ENCODE results near the gene WIPF1. TPM values are rescaled to one million over a fixed set of nuclear protein-coding genes. Genes with fewer than 3 reads are reported as not detected.

The WIPF1 gene
- total and polyA plus RNA-seq, 2 experiments from 2014 or later, result 20.1 to 32.7 TPM

DNA sequence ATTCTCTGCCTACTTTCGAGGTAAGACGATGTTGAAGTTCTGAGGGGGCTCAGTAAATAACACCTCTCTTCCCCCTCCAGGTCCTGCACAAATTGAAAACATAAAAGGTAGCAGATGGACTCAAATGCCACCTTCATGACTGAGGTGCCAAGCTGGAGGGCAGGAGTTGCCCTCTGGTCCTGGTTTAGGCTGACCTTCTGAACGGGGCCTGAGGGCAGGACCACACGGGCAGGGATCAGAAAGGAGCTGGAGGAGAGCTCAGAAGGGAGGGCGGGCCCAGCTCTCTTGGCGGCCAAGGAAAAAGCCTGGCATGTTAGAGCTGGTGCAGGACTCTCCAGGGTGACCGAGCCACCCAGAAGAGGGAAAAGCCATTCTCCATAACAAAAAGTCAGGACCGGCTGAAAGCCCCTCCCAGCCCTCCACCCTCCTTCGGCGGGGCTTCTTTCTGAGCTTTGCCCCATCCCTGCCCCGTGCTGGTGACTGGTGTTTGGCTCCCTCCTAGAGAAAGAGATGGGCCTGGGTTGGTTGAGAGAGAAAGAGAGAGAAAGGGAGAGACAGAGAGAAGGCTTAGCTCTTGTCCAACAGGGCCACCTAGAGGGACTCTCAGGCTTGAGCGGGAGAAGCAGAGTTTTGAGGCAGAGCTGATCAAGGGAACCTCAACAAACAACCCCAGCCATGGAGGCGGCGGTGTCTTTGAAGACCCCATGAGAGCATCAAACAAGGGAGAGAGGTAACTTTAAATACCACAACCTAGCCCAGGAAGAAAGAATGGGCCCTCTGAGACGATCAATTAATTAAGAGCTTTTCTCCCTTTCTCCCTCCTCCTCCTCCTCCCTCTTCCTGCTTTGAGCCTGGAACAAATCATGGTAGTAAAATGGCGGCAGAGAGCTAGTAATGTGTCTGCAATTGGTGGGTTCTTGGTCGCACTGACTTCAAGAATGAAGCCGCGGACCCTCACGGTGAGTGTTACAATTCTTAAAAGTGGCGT, 50.8 kb downstream of the WIPF1 start:
- DNase-seq (ENCODE audit: low spot score), result peak; percentile 46
- Histone ChIP-seq H4K20me1 (ENCODE audit: insufficient read depth, poor library complexity, severe bottlenecking) (no peaks in the 10 kb centered on the region), H3K27ac (no peak overlapping the region), H3K4me3 (no peak overlapping the region), H3K9me2 (replicated peaks; ENCODE audit: insufficient read depth) (no peaks in the 10 kb centered on the region), H3K9me3 (ENCODE audit: low read depth) (no peaks in the 10 kb centered on the region), H3K79me2 (no peaks in the 10 kb centered on the region), H3K27me3 (no peaks in the 10 kb centered on the region), H3K36me3 (replicated peaks; ENCODE audit: insufficient read depth, low read depth) (no peaks in the 10 kb centered on the region), H3K4me2 (no peak overlapping the region), H3K4me1 (ENCODE audit: insufficient read depth) (no peaks in the 10 kb centered on the region), H2AFZ (no peak overlapping the region)
- 77% methylated on average over 21 of the region's 21 CpGs for WGBS (ENCODE audit: low lambda C conversion rate, missing lambda C conversion rate)
- TF ChIP-seq, protein P1, sequence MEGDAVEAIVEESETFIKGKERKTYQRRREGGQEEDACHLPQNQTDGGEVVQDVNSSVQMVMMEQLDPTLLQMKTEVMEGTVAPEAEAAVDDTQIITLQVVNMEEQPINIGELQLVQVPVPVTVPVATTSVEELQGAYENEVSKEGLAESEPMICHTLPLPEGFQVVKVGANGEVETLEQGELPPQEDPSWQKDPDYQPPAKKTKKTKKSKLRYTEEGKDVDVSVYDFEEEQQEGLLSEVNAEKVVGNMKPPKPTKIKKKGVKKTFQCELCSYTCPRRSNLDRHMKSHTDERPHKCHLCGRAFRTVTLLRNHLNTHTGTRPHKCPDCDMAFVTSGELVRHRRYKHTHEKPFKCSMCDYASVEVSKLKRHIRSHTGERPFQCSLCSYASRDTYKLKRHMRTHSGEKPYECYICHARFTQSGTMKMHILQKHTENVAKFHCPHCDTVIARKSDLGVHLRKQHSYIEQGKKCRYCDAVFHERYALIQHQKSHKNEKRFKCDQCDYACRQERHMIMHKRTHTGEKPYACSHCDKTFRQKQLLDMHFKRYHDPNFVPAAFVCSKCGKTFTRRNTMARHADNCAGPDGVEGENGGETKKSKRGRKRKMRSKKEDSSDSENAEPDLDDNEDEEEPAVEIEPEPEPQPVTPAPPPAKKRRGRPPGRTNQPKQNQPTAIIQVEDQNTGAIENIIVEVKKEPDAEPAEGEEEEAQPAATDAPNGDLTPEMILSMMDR (IDR thresholded peaks at IDR 0.05; ENCODE audit: poor library complexity), result peak; percentile 42
- TF ChIP-seq EZH2 (IDR thresholded peaks at IDR 0.05; ENCODE audit: borderline replicate concordance), result no peak

DNA sequence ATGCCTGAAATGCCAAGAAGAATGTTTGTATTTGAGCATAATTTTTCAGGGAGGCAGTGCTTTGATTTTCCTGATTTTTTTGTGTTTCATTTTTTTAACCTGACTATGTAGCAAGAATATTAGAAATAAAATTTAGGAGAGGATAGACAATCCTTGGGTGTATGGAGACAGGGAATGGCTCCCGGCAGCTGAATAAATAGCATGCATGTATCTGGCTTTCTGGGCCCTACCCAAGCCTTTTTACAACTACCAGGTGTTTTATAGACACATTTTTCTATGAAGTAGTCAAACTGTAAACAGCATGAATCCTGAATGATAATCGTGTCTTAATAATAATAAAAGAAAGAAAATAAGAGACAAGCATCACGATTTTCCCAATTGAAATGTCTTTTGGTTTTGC, 52.4 kb downstream of the WIPF1 start:
- Histone ChIP-seq H3K27me3 (no peaks in the 10 kb centered on the region), H3K4me2 (no peak overlapping the region)

DNA sequence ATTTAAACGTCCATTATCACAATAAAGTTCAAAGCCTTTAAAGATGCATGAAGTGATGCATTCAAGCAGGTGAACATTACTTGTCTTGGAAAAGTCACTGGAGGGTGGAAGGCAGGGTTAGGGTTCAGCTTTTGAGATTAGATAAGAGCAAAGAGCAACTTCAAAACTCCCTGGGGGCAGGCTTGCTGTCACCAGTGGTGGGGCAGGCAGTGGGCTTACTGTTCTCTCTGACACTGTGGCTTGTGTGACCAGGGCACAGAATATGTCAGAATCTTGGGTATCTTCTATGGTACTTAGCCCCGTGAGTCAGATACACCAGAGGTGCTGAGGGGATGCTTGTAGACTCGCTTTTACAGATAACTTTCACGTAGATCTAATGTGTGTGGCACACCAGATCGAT, 52.8 kb downstream of the WIPF1 start:
- no peak overlapping the region for H3K4me3 ChIP-seq
- no peak for DNase-seq (ENCODE audit: low spot score)
- no peaks in the 10 kb centered on the region for H3K9me2 ChIP-seq (replicated peaks; ENCODE audit: insufficient read depth)
- H4K20me1 ChIP-seq (ENCODE audit: insufficient read depth, poor library complexity, severe bottlenecking), result no peaks in the 10 kb centered on the region
- WGBS (ENCODE audit: low lambda C conversion rate, missing lambda C conversion rate), result 64% methylated on average over 5 of the region's 5 CpGs
- no peak overlapping the region for H2AFZ ChIP-seq
- H3K9me3 ChIP-seq (ENCODE audit: low read depth), result no peaks in the 10 kb centered on the region
- H3K4me2 ChIP-seq, result no peak overlapping the region
- no peak overlapping the region for H3K27ac ChIP-seq
- H3K79me2 ChIP-seq, result no peaks in the 10 kb centered on the region
- H3K4me1 ChIP-seq (ENCODE audit: insufficient read depth), result no peaks in the 10 kb centered on the region
- TF ChIP-seq, protein P1 (IDR thresholded peaks at IDR 0.05; ENCODE audit: poor library complexity), result no peak
- TF ChIP-seq EZH2 (IDR thresholded peaks at IDR 0.05; ENCODE audit: borderline replicate concordance), result no peak
- TF ChIP-seq EZH2phosphoT487 (IDR thresholded peaks at IDR 0.05; ENCODE audit: low read depth, severe bottlenecking, unreplicated experiment), result no peak
- H3K27me3 ChIP-seq, result no peaks in the 10 kb centered on the region
- H3K36me3 ChIP-seq (replicated peaks; ENCODE audit: insufficient read depth, low read depth), result no peaks in the 10 kb centered on the region

More for the DNA sequence above, 52.4 kb downstream of the WIPF1 start:
- H3K79me2 ChIP-seq, result no peaks in the 10 kb centered on the region
- no peak overlapping the region for H2AFZ ChIP-seq
- no peak for TF ChIP-seq EZH2 (IDR thresholded peaks at IDR 0.05; ENCODE audit: borderline replicate concordance)
- TF ChIP-seq, protein P1 (IDR thresholded peaks at IDR 0.05; ENCODE audit: poor library complexity), result no peak
- no peak for TF ChIP-seq EZH2phosphoT487 (IDR thresholded peaks at IDR 0.05; ENCODE audit: low read depth, severe bottlenecking, unreplicated experiment)
- H3K27ac ChIP-seq, result no peak overlapping the region
- H3K9me3 ChIP-seq (ENCODE audit: low read depth), result no peaks in the 10 kb centered on the region
- no peaks in the 10 kb centered on the region for H3K9me2 ChIP-seq (replicated peaks; ENCODE audit: insufficient read depth)
- WGBS (ENCODE audit: low lambda C conversion rate, missing lambda C conversion rate), result 78% methylated on average over 3 of the region's 3 CpGs
- H3K36me3 ChIP-seq (replicated peaks; ENCODE audit: insufficient read depth, low read depth), result no peaks in the 10 kb centered on the region
- H3K4me3 ChIP-seq, result no peak overlapping the region
- no peaks in the 10 kb centered on the region for H3K4me1 ChIP-seq (ENCODE audit: insufficient read depth)
- DNase-seq (ENCODE audit: low spot score), result no peak
- no peaks in the 10 kb centered on the region for H4K20me1 ChIP-seq (ENCODE audit: insufficient read depth, poor library complexity, severe bottlenecking)

Data from hepatocyte (in vitro differentiated cells).